ENCODE data around the gene TTC16. TPM values are rescaled to one million over a fixed set of nuclear protein-coding genes. Genes with fewer than 3 reads are reported as not detected.
A peak's percentile ranks its signal among the peaks of the same experiment; 100 is the strongest.

Gene TTC16
- total RNA-seq, 5 donors from 2014 or later (not counting 1 experiment from before 2014, with no cell fraction given), result 4.6 to 31.8 (median 6.2) TPM

DNA sequence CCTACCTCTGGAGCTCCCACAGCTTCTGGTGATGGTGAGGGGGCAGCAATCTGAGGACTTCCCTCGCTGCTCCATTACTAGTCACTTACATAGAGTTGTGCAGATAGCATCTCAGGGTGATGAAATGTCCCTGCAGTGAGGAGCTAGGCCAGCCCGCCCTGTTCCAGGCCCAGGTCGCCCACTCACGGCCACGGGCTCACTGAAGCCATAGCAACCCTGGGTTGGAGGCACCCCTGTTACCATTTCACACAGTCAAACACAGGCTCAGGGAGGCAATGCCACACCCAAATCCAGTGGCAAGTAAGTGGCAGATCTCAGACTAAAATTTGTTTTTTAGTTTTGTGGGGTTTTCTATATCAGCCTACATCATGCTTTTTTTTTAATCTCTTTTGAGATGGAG is 43.0 kb downstream of the TTC16 start:
- ChIA-PET CTCF (no interaction called here), POLR2A (interaction anchor here in 1 of 2 donors (0.6 kb wide), 1 partner anchor 231 kb away, joined by 10 read pairs; no protein-coding TSS in a partner anchor)
- H3K36me3 Mint-ChIP-seq, result peaks cover 20% of the 10 kb centered on the region

GRCh38 chr9:127761061-127761460 is 45.2 kb downstream of the TTC16 start:
- WGBS (ENCODE audit: insufficient coverage), result 100% methylated on average over 5 of the region's 5 CpGs
- H3K27me3 Mint-ChIP-seq, result no peaks in the 10 kb centered on the region
- peak overlapping the region in 1 of 2 donors; percentile 48 for H3K27ac Mint-ChIP-seq
- Histone ChIP-seq H3K4me3 (ENCODE audit: control insufficient read depth in 1 of 2, extremely low read depth in 1 of 2, low read length in 1 of 2) (no peak overlapping the region), H3K4me1 (ENCODE audit: control insufficient read depth in 1 of 2, extremely low read depth in 1 of 2, insufficient read depth in 2 of 2, low read length in 2 of 2) (peaks cover 3 to 30% of the 10 kb centered on the region in 2 experiments), H3K27ac (ENCODE audit: low read length) (no peak overlapping the region), H3K36me3 (ENCODE audit: control insufficient read depth in 2 of 2, extremely low read depth in 1 of 2, insufficient read depth in 1 of 2, low read length in 1 of 2) (peaks cover 14 to 71% of the 10 kb centered on the region in 2 donors), H3K9me3 (no peaks in the 10 kb centered on the region), H3K27me3 (replicated peaks in 1 of 2; ENCODE audit: control insufficient read depth in 2 of 2, extremely low read depth in 1 of 2, insufficient read depth in 2 of 2, low read length in 1 of 2) (no peaks in the 10 kb centered on the region)
- H3K4me3 Mint-ChIP-seq, result no peak overlapping the region
- peaks cover 32% of the 10 kb centered on the region for H3K36me3 Mint-ChIP-seq
- CTCF ChIA-PET, result interaction anchor here in 1 of 2 donors (0.5 kb wide), 1 partner anchor 146 kb away, joined by 3 read pairs; no protein-coding TSS in a partner anchor
- DNase-seq, result no peak
- H3K9me3 Mint-ChIP-seq, result no peaks in the 10 kb centered on the region
- no peak for ATAC-seq (replicated peaks in 1 of 4)
- peaks cover 39 to 47% (median 43%) of the 10 kb centered on the region in 3 donors for H3K4me1 Mint-ChIP-seq
- POLR2A ChIA-PET, result interaction anchor here in 1 of 2 donors (0.6 kb wide), 1 partner anchor 105 kb away, joined by 6 read pairs; no protein-coding TSS in a partner anchor

More for the DNA sequence above, 43.0 kb downstream of the TTC16 start:
- Mint-ChIP-seq H3K4me3 (no peak overlapping the region), H3K27ac (peak overlapping the region; percentile 49 to 76), H3K9me3 (no peaks in the 10 kb centered on the region), H3K27me3 (no peaks in the 10 kb centered on the region), H3K4me1 (peaks cover 21 to 26% (median 21%) of the 10 kb centered on the region in 3 donors)
- no peak for DNase-seq
- WGBS (ENCODE audit: insufficient coverage), result no CpG with 5 or more reads among the region's 5 CpGs
- no peaks in the 10 kb centered on the region for H3K9me3 ChIP-seq
- H3K4me3 ChIP-seq (ENCODE audit: control insufficient read depth in 1 of 2, extremely low read depth in 1 of 2, low read length in 1 of 2), result no peak overlapping the region
- no peak for ATAC-seq (replicated peaks in 1 of 4)
- H3K4me1 ChIP-seq (ENCODE audit: control insufficient read depth in 1 of 2, extremely low read depth in 1 of 2, insufficient read depth in 2 of 2, low read length in 2 of 2), result peaks cover 0 to 14% of the 10 kb centered on the region in 2 experiments
- H3K27ac ChIP-seq (ENCODE audit: low read length), result no peak overlapping the region
- peaks cover 17 to 67% of the 10 kb centered on the region in 2 donors for H3K36me3 ChIP-seq (ENCODE audit: control insufficient read depth in 2 of 2, extremely low read depth in 1 of 2, insufficient read depth in 1 of 2, low read length in 1 of 2)
- no peaks in the 10 kb centered on the region for H3K27me3 ChIP-seq (replicated peaks in 1 of 2; ENCODE audit: control insufficient read depth in 2 of 2, extremely low read depth in 1 of 2, insufficient read depth in 2 of 2, low read length in 1 of 2)

DNA sequence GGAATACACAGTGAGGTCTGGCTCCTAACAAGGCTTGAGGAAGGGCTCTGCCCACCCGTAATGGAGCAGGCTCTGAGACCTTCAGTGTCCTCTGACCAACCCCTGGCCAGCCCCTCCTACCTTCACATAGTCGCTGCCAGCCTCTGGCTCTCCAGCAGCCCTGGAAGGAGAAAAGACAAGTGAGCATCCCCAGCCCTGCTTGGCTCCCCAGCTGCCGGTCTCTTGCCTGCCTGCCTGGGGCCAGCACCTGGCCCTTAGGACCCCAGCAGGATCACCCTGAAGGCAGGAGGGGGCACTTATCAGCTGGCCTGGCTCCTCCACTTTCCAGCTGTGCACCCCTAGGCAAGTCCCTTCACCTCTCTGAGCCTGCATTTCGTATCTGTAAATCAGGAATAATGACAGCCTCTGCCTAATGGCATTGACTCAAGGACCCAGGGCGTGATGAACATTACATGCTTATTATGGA is 45.6 kb downstream of the TTC16 start:
- DNase-seq, result no peak
- WGBS (ENCODE audit: insufficient coverage), result 96% methylated on average over 5 of the region's 5 CpGs
- no peak overlapping the region for H3K27ac ChIP-seq (ENCODE audit: low read length)
- H3K36me3 ChIP-seq (ENCODE audit: control insufficient read depth in 2 of 2, extremely low read depth in 1 of 2, insufficient read depth in 1 of 2, low read length in 1 of 2), result peaks cover 14 to 72% of the 10 kb centered on the region in 2 donors
- H3K27me3 Mint-ChIP-seq, result no peaks in the 10 kb centered on the region
- H3K4me1 ChIP-seq (ENCODE audit: control insufficient read depth in 1 of 2, extremely low read depth in 1 of 2, insufficient read depth in 2 of 2, low read length in 2 of 2), result peaks cover 4 to 35% of the 10 kb centered on the region in 2 experiments
- CTCF ChIA-PET, result interaction anchor here in 1 of 2 donors (0.5 kb wide), 1 partner anchor 147 kb away, joined by 3 read pairs; no protein-coding TSS in a partner anchor
- H3K9me3 ChIP-seq, result no peaks in the 10 kb centered on the region
- peaks cover 44 to 51% (median 48%) of the 10 kb centered on the region in 3 donors for H3K4me1 Mint-ChIP-seq
- H3K27ac Mint-ChIP-seq, result peak overlapping the region in 1 of 2 donors; percentile 48
- no peak overlapping the region for H3K4me3 Mint-ChIP-seq
- no peaks in the 10 kb centered on the region for H3K9me3 Mint-ChIP-seq
- no peak for ATAC-seq (replicated peaks in 1 of 4)
- H3K27me3 ChIP-seq (replicated peaks in 1 of 2; ENCODE audit: control insufficient read depth in 2 of 2, extremely low read depth in 1 of 2, insufficient read depth in 2 of 2, low read length in 1 of 2), result no peaks in the 10 kb centered on the region
- POLR2A ChIA-PET, result interaction anchor here in 1 of 2 donors (0.6 kb wide), 1 partner anchor 105 kb away, joined by 6 read pairs; no protein-coding TSS in a partner anchor
- peaks cover 36% of the 10 kb centered on the region for H3K36me3 Mint-ChIP-seq
- no peak overlapping the region for H3K4me3 ChIP-seq (ENCODE audit: control insufficient read depth in 1 of 2, extremely low read depth in 1 of 2, low read length in 1 of 2)

DNA sequence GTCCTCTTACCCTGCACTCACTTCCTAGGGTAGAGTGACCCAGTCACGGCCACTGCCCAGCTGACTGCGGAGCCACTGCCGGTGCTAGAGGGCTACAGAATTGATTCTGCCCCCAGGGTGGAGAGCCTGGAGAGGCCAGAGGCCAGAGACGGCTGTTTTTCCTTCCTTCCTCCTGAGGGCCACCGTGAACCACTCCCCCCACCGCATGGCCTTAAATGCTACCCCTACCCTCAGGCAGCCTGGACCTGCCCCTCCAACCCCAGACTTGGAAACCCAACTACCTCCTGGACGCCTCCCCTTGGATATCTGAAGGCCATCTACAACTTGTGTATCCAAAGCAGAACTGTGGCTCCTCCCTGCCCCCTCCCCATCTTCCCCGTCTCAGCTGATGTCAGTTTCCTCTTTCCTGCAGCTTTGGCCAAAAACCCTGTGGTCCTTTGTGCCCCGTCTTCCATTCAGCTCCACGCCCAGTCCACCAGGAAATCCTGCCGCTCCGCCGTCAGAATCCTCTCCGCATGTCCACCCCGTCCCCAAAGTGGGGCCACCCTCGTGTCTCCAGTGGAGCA is 46.3 kb downstream of the TTC16 start:
- H3K9me3 ChIP-seq, result no peaks in the 10 kb centered on the region
- POLR2A ChIA-PET, result interaction anchor here in 1 of 2 donors (0.5 kb wide), 1 partner anchor 202 kb away, joined by 9 read pairs; no protein-coding TSS in a partner anchor
- Mint-ChIP-seq H3K27me3 (no peaks in the 10 kb centered on the region), H3K9me3 (no peaks in the 10 kb centered on the region), H3K27ac (peak overlapping the region; percentile 4 to 80), H3K36me3 (peaks cover 37% of the 10 kb centered on the region), H3K4me1 (peaks cover 50 to 58% (median 55%) of the 10 kb centered on the region in 3 donors), H3K4me3 (no peak overlapping the region)
- ATAC-seq (replicated peaks in 1 of 4) (no peak), DNase-seq (no peak)
- H3K27ac ChIP-seq (ENCODE audit: low read length), result no peak overlapping the region
- H3K4me3 ChIP-seq (ENCODE audit: control insufficient read depth in 1 of 2, extremely low read depth in 1 of 2, low read length in 1 of 2), result no peak overlapping the region
- peaks cover 16 to 76% of the 10 kb centered on the region in 2 donors for H3K36me3 ChIP-seq (ENCODE audit: control insufficient read depth in 2 of 2, extremely low read depth in 1 of 2, insufficient read depth in 1 of 2, low read length in 1 of 2)
- no peaks in the 10 kb centered on the region for H3K27me3 ChIP-seq (replicated peaks in 1 of 2; ENCODE audit: control insufficient read depth in 2 of 2, extremely low read depth in 1 of 2, insufficient read depth in 2 of 2, low read length in 1 of 2)
- 88% methylated on average over 16 of the region's 16 CpGs for WGBS (ENCODE audit: insufficient coverage)
- CTCF ChIA-PET, result no interaction called here
- H3K4me1 ChIP-seq (ENCODE audit: control insufficient read depth in 1 of 2, extremely low read depth in 1 of 2, insufficient read depth in 2 of 2, low read length in 2 of 2), result peaks cover 9 to 41% of the 10 kb centered on the region in 2 experiments

DNA sequence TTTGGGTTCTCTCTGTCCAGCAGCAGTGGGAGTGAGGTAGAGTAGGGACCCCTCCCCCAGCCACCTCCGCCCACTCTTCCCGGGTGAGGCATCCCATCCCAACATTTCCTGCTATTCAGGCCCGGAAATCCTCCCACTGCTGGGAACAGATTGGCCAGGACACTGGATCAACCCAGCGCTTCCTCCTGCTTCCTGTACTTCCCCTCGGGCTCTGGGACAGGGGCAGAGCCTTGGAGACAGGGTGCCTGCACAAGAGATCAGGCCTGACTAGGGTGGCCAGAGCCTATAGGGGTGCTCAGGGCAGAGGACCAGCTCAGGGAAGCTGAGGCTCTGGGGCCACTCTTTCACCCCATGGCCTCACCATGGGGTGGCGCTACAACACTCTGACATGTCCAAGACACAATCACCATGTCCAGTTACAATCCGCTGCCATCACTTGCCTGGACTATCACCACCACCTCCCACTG is 48.1 kb downstream of the TTC16 start:
- WGBS (ENCODE audit: insufficient coverage), result 95% methylated on average over 5 of the region's 7 CpGs
- peaks cover 19 to 70% of the 10 kb centered on the region in 2 donors for H3K36me3 ChIP-seq (ENCODE audit: control insufficient read depth in 2 of 2, extremely low read depth in 1 of 2, insufficient read depth in 1 of 2, low read length in 1 of 2)
- Mint-ChIP-seq H3K36me3 (peaks cover 39% of the 10 kb centered on the region), H3K9me3 (no peaks in the 10 kb centered on the region), H3K4me3 (no peak overlapping the region), H3K27me3 (no peaks in the 10 kb centered on the region), H3K27ac (peak overlapping the region; percentile 61 to 75), H3K4me1 (peaks cover 65 to 70% (median 66%) of the 10 kb centered on the region in 3 donors)
- ChIA-PET CTCF (interaction anchor here in 1 of 2 donors (1.0 to 1.5 kb wide), 3 partner anchors 19 to 158 kb away, joined by 4 read pairs; partner anchors contain the start of gene TOR2A), POLR2A (no interaction called here)
- H3K4me1 ChIP-seq (ENCODE audit: control insufficient read depth in 1 of 2, extremely low read depth in 1 of 2, insufficient read depth in 2 of 2, low read length in 2 of 2), result peaks cover 27 to 59% of the 10 kb centered on the region in 2 experiments
- no peak overlapping the region for H3K27ac ChIP-seq (ENCODE audit: low read length)
- DNase-seq (peak in 2 of 35 experiments; percentile 25 to 49), ATAC-seq (replicated peaks in 1 of 4) (peak in 3 of 4 experiments; percentile 30 to 51 (median 31))
- H3K9me3 ChIP-seq, result no peaks in the 10 kb centered on the region
- no peaks in the 10 kb centered on the region for H3K27me3 ChIP-seq (replicated peaks in 1 of 2; ENCODE audit: control insufficient read depth in 2 of 2, extremely low read depth in 1 of 2, insufficient read depth in 2 of 2, low read length in 1 of 2)
- no peak overlapping the region for H3K4me3 ChIP-seq (ENCODE audit: control insufficient read depth in 1 of 2, extremely low read depth in 1 of 2, low read length in 1 of 2)

DNA sequence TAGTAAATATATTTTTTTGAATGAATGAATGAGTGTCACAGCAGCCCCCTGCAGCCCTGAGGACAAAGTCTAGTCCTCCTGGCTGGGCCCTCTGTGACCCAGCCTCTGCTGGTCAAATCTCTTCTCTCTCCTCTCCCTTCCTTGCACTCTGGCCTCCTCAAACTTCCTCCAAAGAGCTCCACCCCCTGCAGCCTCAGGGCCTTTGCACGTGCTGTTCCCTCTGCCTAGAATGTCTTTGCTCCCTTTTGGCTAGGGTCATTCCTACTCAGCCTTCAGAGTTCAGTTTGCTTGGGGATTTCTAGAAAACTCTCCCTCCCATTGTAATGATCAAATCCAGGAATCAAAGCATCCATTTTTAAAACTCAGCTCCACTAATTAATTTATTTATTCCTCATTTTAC is 49.5 kb downstream of the TTC16 start:
- WGBS (ENCODE audit: insufficient coverage), result 91% methylated on average over 1 of the region's 1 CpG
- ATAC-seq (replicated peaks in 1 of 4), result no peak
- H3K36me3 Mint-ChIP-seq, result peaks cover 40% of the 10 kb centered on the region
- no peak for DNase-seq
- H3K27me3 Mint-ChIP-seq, result no peaks in the 10 kb centered on the region
- no peak overlapping the region for H3K4me3 Mint-ChIP-seq
- Histone ChIP-seq H3K9me3 (no peaks in the 10 kb centered on the region), H3K36me3 (ENCODE audit: control insufficient read depth in 2 of 2, extremely low read depth in 1 of 2, insufficient read depth in 1 of 2, low read length in 1 of 2) (peaks cover 13 to 67% of the 10 kb centered on the region in 2 donors), H3K4me1 (ENCODE audit: control insufficient read depth in 1 of 2, extremely low read depth in 1 of 2, insufficient read depth in 2 of 2, low read length in 2 of 2) (peaks cover 40 to 74% of the 10 kb centered on the region in 2 experiments), H3K4me3 (ENCODE audit: control insufficient read depth in 1 of 2, extremely low read depth in 1 of 2, low read length in 1 of 2) (no peak overlapping the region), H3K27ac (ENCODE audit: low read length) (no peak overlapping the region), H3K27me3 (replicated peaks in 1 of 2; ENCODE audit: control insufficient read depth in 2 of 2, extremely low read depth in 1 of 2, insufficient read depth in 2 of 2, low read length in 1 of 2) (no peaks in the 10 kb centered on the region)
- ChIA-PET POLR2A (no interaction called here), CTCF (interaction anchor here in 1 of 2 donors (0.5 kb wide), 1 partner anchor 496 kb away, joined by 3 read pairs; no protein-coding TSS in a partner anchor)
- H3K27ac Mint-ChIP-seq, result peak overlapping the region; percentile 72 to 95
- no peaks in the 10 kb centered on the region for H3K9me3 Mint-ChIP-seq
- peaks cover 78 to 84% (median 79%) of the 10 kb centered on the region in 3 donors for H3K4me1 Mint-ChIP-seq
